HepG2 (cell line): ENCODE results near the gene GPX5. TPM values are rescaled to one million over a fixed set of nuclear protein-coding genes. Genes with fewer than 3 reads are reported as not detected.

Experiments used
- ETS1 ChIP-seq: sonication (generic); formaldehyde crosslinking; IDR thresholded peaks from 2 replicates; pipeline ENCODE4 v1.4.0; 2020; ENCODE audit warnings: missing genetic modification reagents
- ETV5 ChIP-seq: IDR thresholded peaks from 2 replicates; pipeline ENCODE4 v1.6.1; 2018; ENCODE audit warnings: missing biosample characterization, missing genetic modification reagents, inconsistent platforms, borderline replicate concordance
- KLF9 ChIP-seq: IDR thresholded peaks from 2 replicates; pipeline ENCODE4 v1.6.1; 2016; ENCODE audit warnings: low read depth
- LCORL ChIP-seq, 2 experiments: fragments of 450-650 bp in 1 of 2; sonication (generic) in 1 of 2; formaldehyde crosslinking in 1 of 2; IDR thresholded peaks; 2 replicates each; pipeline versions ENCODE4 v1.5.0 to v1.6.1; 2017 to 2020; ENCODE audit warnings: antibody characterized with exemption in 1 of 2, missing genetic modification reagents in 1 of 2
- MTA1 ChIP-seq: sonication (generic); formaldehyde crosslinking; IDR thresholded peaks from 2 replicates; pipeline ENCODE4 v1.4.0; 2020; ENCODE audit warnings: missing genetic modification reagents, mild to moderate bottlenecking, borderline replicate concordance
- NRL ChIP-seq: sonication (generic); formaldehyde crosslinking; IDR thresholded peaks from 2 replicates; pipeline ENCODE4 v1.5.0; 2020; ENCODE audit warnings: missing genetic modification reagents, mild to moderate bottlenecking, moderate library complexity, borderline replicate concordance
- PATZ1 ChIP-seq: sonication (generic); formaldehyde crosslinking; IDR thresholded peaks from 2 replicates; pipeline ENCODE4 v1.4.0; 2020; ENCODE audit warnings: missing genetic modification reagents
- PHB2 ChIP-seq: fragments of 450-650 bp; IDR thresholded peaks from 2 replicates; pipeline ENCODE4 v1.6.1; 2018; ENCODE audit not compliant: partially characterized antibody
- ZBTB42 ChIP-seq: sonication (generic); formaldehyde crosslinking; IDR thresholded peaks from 2 replicates; pipeline ENCODE4 v1.5.0; 2020; ENCODE audit warnings: mild to moderate bottlenecking, missing genetic modification reagents
- ZMYM2 ChIP-seq: sonication (generic); formaldehyde crosslinking; IDR thresholded peaks from 2 replicates; pipeline ENCODE4 v1.8.0; 2022; ENCODE audit warnings: mild to moderate bottlenecking, missing genetic modification reagents
- ZNF235 ChIP-seq: sonication (generic); formaldehyde crosslinking; IDR thresholded peaks from 2 replicates; pipeline ENCODE4 v1.8.1; 2023; ENCODE audit warnings: mild to moderate bottlenecking, missing genetic modification reagents, borderline replicate concordance
- ZNF292 ChIP-seq: sonication (generic); formaldehyde crosslinking; IDR thresholded peaks from 2 replicates; pipeline ENCODE4 v1.8.1; 2022; ENCODE audit warnings: mild to moderate bottlenecking, low read depth, missing genetic modification reagents, borderline replicate concordance
- ZNF589 ChIP-seq: sonication (generic); formaldehyde crosslinking; conservative IDR thresholded peaks from 2 replicates; pipeline ENCODE4 v1.8.0; 2022; ENCODE audit warnings: mild to moderate bottlenecking, moderate library complexity, missing genetic modification reagents
- ZNF615 ChIP-seq: sonication (generic); formaldehyde crosslinking; IDR thresholded peaks from 2 replicates; pipeline ENCODE4 v1.5.0; 2020; ENCODE audit warnings: mild to moderate bottlenecking, missing genetic modification reagents, borderline replicate concordance
- ZNF850 ChIP-seq: sonication (generic); formaldehyde crosslinking; conservative IDR thresholded peaks from 2 replicates; pipeline ENCODE4 v1.9.0; 2021; ENCODE audit warnings: mild to moderate bottlenecking, missing genetic modification reagents
- polyA plus RNA-seq, 8 experiments: library from polyadenylated mRNA; depleted of rRNA in 3 of 8; stranded (reverse) in 7 of 8; unstranded in 1 of 8; fragments of >200 nt; fragmentation: Illumina TruSeq in 4 of 8; extraction: Trizol in 4 of 8; gene quantifications; 2 replicates each; pipeline versions ENCODE4 v1.2.1 to v1.2.3, GENCODE V29; 2011 to 2016; ENCODE audit warnings: low read depth in 4 of 8, missing spikeins in 1 of 8, mixed read lengths in 1 of 8; ENCODE audit not compliant: insufficient read depth in 1 of 8
- total RNA-seq, 5 experiments: library from RNA; depleted of rRNA; stranded (reverse); fragments of >200 nt; fragmentation: Illumina TruSeq; extraction: Trizol; gene quantifications; 2 replicates each; pipeline ENCODE4 v1.2.3, GENCODE V29; 2016; ENCODE audit warnings: low read depth in 1 of 5

GPX5 gene
- total and polyA plus RNA-seq, 2 of the 13 experiments (the other 11 are each of a cell fraction or from before 2014, with no cell fraction given), result not detected

GRCh38 chr6:28491984-28492317 lies 33.7 kb upstream of the GPX5 start (continued):
- TF ChIP-seq NRL (CRISPR knock-in tag) (no peak), ZNF235 (CRISPR knock-in tag) (no peak), ETV5 (CRISPR knock-in tag) (no peak), ZNF615 (CRISPR knock-in tag) (no peak), MTA1 (CRISPR knock-in tag) (no peak), ZBTB42 (CRISPR knock-in tag) (no peak), ZNF292 (no peak), ZMYM2 (CRISPR knock-in tag) (no peak), PATZ1 (no peak), ZNF850 (CRISPR knock-in tag) (no peak), KLF9 (CRISPR knock-in tag) (no peak), ETS1 (CRISPR knock-in tag) (no peak), ZNF589 (CRISPR knock-in tag) (no peak), PHB2 (no peak), LCORL (IDR thresholded peaks at IDR 0.05) (no peak), LCORL (CRISPR knock-in tag; IDR thresholded peaks at IDR 0.05) (no peak)
